Activated naive CD8-positive, alpha-beta T cell treated with anti-CD3 and anti-CD28 coated beads, Interleukin-2, amount 50 U/mL, for 16 hours (primary cell): Measurements from ENCODE around the gene PCCA.
"Not testable (repeated sequence)": the region's sequence is repeated elsewhere in the genome, so short reads cannot be mapped to it uniquely, and the experiment has no call there.

Source experiments
- DNase-seq: peaks from one replicate; pipeline ENCODE4 v3.0.0-alpha.2; 2020; ENCODE audit warnings: low read depth, low spot score

The PCCA gene

DNA sequence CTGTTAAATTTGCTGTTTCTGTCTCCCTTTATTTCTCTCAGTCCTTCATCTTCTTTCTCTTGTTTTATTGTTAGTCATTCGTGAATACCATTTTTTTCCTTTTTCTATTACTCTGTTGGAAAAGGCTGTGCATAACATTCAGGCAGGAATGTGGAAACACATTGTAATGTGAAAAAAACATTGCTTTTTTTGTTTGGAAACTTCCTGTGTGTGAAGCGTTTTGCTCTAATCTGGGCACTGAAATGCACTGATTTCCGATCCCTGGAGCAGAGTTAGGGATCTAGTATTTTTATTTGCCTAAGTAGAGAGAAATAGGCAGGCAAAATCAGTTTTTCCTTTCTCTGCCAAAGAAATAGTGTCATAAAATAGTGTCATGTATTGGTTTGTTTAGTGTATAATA lies 155.5 kb downstream of the PCCA start:
- no peak for DNase-seq

- no peak for DNase-seq
These were observed 156.2 kb downstream of the PCCA start for GRCh38 chr13:100245104-100245503.

GRCh38 chr13:100247937-100248336 lies 159.0 kb downstream of the PCCA start:
- no peak for DNase-seq

DNA sequence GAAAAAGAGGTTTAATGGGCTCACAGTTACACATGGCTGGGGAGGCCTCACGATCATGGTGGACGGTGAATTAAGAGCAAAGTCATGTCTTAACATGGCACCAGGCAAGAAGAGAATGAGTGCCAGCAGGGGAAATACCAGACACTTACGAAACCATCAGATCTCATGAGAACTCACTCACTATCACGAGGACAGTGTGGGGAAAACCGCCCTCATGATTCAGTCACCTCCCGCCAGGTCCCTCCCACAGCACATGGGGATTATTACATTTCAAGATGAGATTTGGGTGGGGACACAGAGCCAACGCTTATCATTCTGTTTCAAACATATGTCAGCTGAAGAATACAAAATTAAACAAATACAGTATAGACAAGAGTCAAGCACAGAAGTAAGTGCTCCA lies 165.1 kb downstream of the PCCA start:
- DNase-seq, result no peak

- DNase-seq, result no peak
These were observed 173.5 kb downstream of the PCCA start for GRCh38 chr13:100262404-100262803.

DNA sequence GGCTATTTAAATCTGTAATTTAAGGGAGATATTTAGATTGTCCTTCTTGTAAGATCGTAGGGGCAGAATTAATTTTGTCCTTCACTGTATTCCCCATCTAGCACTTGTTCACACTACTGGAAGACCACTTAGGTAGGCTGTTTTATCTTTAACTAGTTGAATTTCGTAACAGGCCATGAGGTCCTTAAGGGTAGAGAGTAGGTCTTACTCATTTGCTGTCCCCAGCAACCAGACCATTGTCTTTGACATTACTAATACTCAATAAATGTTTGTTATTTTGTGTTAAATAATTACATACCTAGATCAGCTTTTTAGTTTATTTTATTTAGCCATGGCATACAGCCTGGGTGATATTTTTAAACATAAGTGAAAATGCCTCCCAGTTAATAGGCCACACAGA lies 177.1 kb downstream of the PCCA start:
- no peak for DNase-seq

- DNase-seq, result no peak
These were observed 180.9 kb downstream of the PCCA start for GRCh38 chr13:100269837-100270236.

GRCh38 chr13:100273138-100273537 lies 184.2 kb downstream of the PCCA start:
- DNase-seq, result no peak

- DNase-seq, result no peak
These were observed 184.7 kb downstream of the PCCA start for GRCh38 chr13:100273552-100273951.

- no peak for DNase-seq
These were observed 186.1 kb downstream of the PCCA start for GRCh38 chr13:100274942-100275506.

DNA sequence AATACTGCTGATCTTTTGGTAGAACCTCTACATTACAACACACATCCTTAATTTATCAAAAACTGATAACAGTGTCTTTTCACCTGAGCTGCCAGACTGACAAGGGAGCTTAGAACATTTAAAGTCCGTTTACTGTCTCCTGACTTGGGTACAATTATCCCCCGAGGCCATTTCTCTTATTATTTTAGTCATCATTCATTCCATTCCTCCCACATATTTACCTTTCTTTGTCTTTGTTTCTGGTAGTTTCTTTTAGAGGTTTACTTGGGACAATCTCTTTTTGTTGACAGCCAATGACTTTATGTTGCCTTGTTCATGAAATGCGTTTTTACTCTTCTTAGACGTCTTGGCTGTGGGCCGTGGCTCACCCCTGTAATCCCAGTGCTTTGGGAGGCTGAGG lies 186.9 kb downstream of the PCCA start:
- no peak for DNase-seq

DNA sequence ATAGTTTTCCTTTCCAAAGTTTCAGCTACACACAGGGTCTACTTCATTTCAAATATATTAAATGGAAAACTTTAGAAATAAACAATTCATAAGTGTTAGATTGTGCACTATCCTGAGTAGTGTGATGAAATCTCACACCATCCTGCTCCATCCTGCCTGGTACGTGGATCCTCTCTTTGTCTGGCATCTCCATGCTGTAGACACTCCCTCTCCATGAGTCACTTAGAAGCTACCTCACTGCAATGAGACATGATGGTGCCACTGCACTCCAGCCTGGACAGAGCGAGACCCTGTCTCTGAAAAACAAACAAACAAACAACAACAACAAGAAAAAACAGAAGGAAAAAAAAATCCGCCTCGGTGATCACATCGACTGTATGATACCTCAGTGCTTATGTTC lies 191.8 kb downstream of the PCCA start:
- no peak for DNase-seq

DNA sequence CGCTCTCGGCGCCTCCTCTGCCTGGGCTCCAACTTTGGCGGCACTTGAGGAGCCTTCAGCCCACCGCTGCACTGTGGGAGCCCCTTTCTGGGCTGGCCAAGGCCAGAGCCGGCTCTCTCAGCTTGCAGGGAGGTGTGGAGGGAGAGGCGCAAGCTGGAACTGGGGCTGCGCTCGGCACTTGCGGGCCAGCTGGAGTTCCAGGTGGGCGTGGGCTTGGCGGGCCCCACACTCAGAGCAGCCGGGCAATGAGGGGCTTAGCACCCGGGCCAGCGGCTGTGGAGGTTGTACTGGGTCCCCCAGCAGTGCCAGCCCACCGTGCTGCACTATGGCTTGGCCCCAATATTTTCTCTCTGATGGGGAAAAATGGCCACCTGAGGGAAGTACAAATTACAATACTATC lies 193.4 kb downstream of the PCCA start:
- DNase-seq, result not testable (repeated sequence)

- DNase-seq, result no peak
These were observed 201.4 kb downstream of the PCCA start for GRCh38 chr13:100290165-100290801.

GRCh38 chr13:100291624-100292023 lies 202.7 kb downstream of the PCCA start:
- DNase-seq, result no peak

- DNase-seq, result no peak
These were observed 208.5 kb downstream of the PCCA start for GRCh38 chr13:100297413-100297812.

GRCh38 chr13:100298116-100298681 lies 209.3 kb downstream of the PCCA start:
- DNase-seq, result no peak

DNA sequence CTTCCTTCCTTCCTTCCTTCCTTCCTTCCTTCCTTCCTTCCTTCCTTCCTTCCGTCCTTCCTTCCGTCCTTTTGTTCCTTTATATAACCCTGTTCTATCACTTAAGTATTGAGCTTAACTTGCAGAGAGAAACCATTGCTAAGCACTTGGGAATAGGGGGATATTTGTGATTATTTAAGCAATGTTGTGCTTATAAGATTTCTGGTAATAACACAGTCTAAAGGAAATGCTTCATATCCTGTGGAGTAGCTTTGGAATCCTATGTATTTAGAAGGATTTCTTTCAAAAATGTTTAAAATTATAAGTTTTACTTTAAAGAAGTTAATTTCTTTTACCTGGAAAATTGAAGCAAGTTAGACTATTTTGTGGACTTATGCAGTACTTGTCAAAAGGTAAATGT lies 209.8 kb downstream of the PCCA start:
- DNase-seq, result no peak

DNA sequence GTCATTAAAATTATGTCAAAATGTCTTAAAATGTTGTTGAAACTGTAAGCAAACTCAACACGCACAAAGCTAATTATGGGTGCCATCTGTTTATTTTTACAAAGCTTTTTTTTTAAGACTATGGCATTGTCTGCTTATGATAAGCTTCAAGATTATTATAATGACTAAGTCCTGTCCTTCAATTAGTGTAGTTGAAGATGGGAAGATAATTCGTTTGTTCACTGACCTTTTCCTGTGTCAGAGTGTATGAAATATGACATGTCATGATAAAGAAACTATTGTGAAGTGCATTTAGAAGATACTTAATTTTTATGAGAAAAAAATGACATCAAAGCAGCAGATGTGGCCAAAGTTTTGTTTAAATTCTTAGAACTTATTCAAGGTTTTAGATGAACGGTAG lies 211.3 kb downstream of the PCCA start:
- no peak for DNase-seq

GRCh38 chr13:100300708-100301107 lies 211.8 kb downstream of the PCCA start:
- no peak for DNase-seq

DNA sequence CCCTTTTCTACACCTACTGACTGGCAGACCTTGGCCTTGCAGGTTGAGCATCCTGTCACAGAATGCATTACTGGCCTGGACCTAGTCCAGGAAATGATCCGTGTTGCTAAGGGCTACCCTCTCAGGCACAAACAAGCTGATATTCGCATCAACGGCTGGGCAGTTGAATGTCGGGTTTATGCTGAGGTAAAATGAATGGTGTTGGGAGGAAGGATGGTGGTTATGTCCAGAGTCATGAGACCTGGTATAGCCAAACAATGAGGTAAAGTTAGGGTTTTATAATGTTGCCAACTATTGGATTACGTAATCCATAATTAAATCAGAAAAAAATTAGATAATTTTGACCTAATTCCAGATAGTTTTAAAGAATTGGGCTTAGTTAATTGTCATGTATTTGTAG lies 212.5 kb downstream of the PCCA start:
- DNase-seq, result no peak

DNA sequence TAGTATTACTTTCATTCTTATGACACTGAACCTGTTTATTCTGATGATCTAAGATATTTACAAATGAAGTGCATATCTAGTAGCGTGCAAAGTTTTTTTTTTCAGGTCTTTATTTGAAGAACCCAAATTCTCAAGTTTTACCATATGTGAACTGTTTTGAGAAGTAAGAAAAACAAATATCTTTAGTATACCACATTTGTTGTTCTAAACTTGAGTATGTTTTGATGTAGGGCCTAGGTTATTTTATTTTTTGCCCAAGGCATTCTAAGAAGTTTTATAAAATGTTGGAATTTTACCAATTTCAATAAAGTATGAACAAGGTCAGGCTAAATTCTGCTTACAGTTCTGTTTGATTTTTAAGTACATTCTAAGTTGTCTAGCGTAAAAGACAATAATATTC lies 213.5 kb downstream of the PCCA start:
- DNase-seq, result no peak

GRCh38 chr13:100304229-100304628 lies 215.3 kb downstream of the PCCA start:
- no peak for DNase-seq

DNA sequence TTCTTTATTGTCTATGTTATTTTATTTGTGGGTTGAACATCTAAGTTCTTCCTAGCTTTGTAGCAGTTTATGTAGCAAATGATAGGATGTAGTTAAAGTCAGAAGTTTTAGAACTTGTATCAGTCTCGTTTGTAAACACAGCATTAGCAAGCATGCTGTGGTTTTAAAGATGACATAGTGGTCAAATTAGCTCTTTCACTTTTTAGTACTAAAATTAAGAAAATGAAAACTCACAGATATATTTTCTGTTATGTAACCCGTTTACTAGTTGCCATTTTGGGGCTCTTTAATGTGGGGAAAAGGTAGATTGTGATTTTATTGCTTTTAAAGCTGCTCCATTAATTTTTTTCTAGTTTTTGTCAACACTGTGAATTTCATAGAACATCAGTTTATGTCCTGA lies 216.5 kb downstream of the PCCA start:
- no peak for DNase-seq
